Keratinocyte (primary cell): ENCODE measurements around the gene LDHAL6A. TPM values are rescaled to one million over a fixed set of nuclear protein-coding genes. Genes with fewer than 3 reads are reported as not detected.

Experiments used
- DNase-seq: peaks from one replicate; pipeline ENCODE4 v3.0.0-alpha.2; 2011; ENCODE audit warnings: low read depth, missing footprints, low spot score
- FAIRE-seq: peaks from 2 replicates; lab custom pipeline; 2011; peaks lifted over from hg19 to GRCh38; lab: Jason Lieb, UNC
- H2AFZ ChIP-seq: 2 replicates; pipeline ENCODE4 v1.6.0; 2012; ENCODE audit warnings: low read length, control low read depth, inconsistent platforms; ENCODE audit not compliant: control insufficient read depth
- H3K27ac ChIP-seq: 2 replicates; pipeline ENCODE4 v1.5.1; 2011; ENCODE audit warnings: low read length; ENCODE audit not compliant: control insufficient read depth, insufficient read depth
- H3K27me3 ChIP-seq: 3 replicates; pipeline ENCODE4 v1.6.0; 2011; ENCODE audit warnings: low read length; ENCODE audit not compliant: control insufficient read depth, insufficient read depth; ENCODE audit errors: extremely low read depth
- H3K36me3 ChIP-seq, 2 experiments: 2 replicates in 1 of 2; 3 replicates in 1 of 2; pipeline ENCODE4 v1.5.1; 2011; ENCODE audit warnings: low read length in 2 of 2, mild to moderate bottlenecking in 1 of 2; ENCODE audit not compliant: control insufficient read depth in 2 of 2, insufficient read depth in 2 of 2; ENCODE audit errors: extremely low read depth in 1 of 2
- H3K4me1 ChIP-seq: 3 replicates; pipeline ENCODE4 v1.5.1; 2011; ENCODE audit warnings: low read length; ENCODE audit not compliant: control insufficient read depth, insufficient read depth; ENCODE audit errors: extremely low read depth
- H3K4me2 ChIP-seq: 3 replicates; pipeline ENCODE4 v1.6.0; 2011; ENCODE audit warnings: low read depth, low read length; ENCODE audit not compliant: control insufficient read depth, insufficient read depth; ENCODE audit errors: extremely low read depth
- H3K4me3 ChIP-seq, 3 experiments: fragments of 200-600 bp in 1 of 3; sonication (generic) in 1 of 3; 2 replicates in 2 of 3; 3 replicates in 1 of 3; pipeline ENCODE4 v1.5.1; 2011 to 2016; ENCODE audit warnings: low read length in 3 of 3, mild to moderate bottlenecking in 3 of 3, control low read depth in 2 of 3, inconsistent platforms in 1 of 3, low read depth in 1 of 3, mixed read lengths in 1 of 3, mixed run types in 1 of 3, moderate library complexity in 1 of 3; ENCODE audit not compliant: control insufficient read depth in 2 of 3, insufficient read depth in 2 of 3; ENCODE audit errors: extremely low read depth in 1 of 3
- H3K79me2 ChIP-seq: 2 replicates; pipeline ENCODE4 v1.6.0; 2012; ENCODE audit warnings: low read length; ENCODE audit not compliant: control insufficient read depth, insufficient read depth
- H3K9ac ChIP-seq: 3 replicates; pipeline ENCODE4 v1.6.0; 2011; ENCODE audit warnings: low read length; ENCODE audit not compliant: control insufficient read depth, insufficient read depth; ENCODE audit errors: extremely low read depth
- H3K9me1 ChIP-seq: 3 replicates; pipeline ENCODE4 v1.6.0; 2011; ENCODE audit warnings: low read length; ENCODE audit not compliant: control insufficient read depth, insufficient read depth; ENCODE audit errors: extremely low read depth
- H3K9me3 ChIP-seq: 2 replicates; pipeline ENCODE4 v1.5.1; 2012; ENCODE audit warnings: low read depth, low read length; ENCODE audit not compliant: control insufficient read depth
- H4K20me1 ChIP-seq: 3 replicates; pipeline ENCODE4 v1.6.0; 2011; ENCODE audit warnings: low read length; ENCODE audit not compliant: control insufficient read depth, insufficient read depth; ENCODE audit errors: extremely low read depth
- EZH2 ChIP-seq: IDR thresholded peaks from one replicate; pipeline ENCODE4 v1.6.1; 2012; ENCODE audit warnings: inconsistent platforms, mild to moderate bottlenecking, low read length, moderate library complexity
- dilution Hi-C: fragments of 300-500 bp; cut with MboI; formaldehyde crosslinking; loops from one replicate; pipeline ENCODE4 v1.7.0; 2020; ENCODE audit warnings: low sequenced_read_pairs; ENCODE audit not compliant: extremely low pct_ligation_motif_present
- polyA plus RNA-seq, 5 experiments: library from polyadenylated mRNA; depleted of rRNA in 3 of 5; stranded (reverse) in 3 of 5; stranded (forward) in 1 of 5; unstranded in 1 of 5; fragments of >200 nt; gene quantifications; 1 replicate in 1 of 5; 2 replicates in 3 of 5; 3 replicates in 1 of 5; pipeline versions ENCODE4 v1.2.1 to v1.2.3, GENCODE V29; 2011 to 2012; ENCODE audit warnings: missing spikeins in 2 of 5, low read depth in 1 of 5, low replicate concordance in 1 of 5
- TF ChIP-seq, protein P1 (sequence below), 3 experiments: IDR thresholded peaks in 1 of 3; conservative IDR thresholded peaks in 1 of 3; optimal IDR thresholded peaks in 1 of 3; 2 replicates in 2 of 3; 3 replicates in 1 of 3; pipeline versions ENCODE3 to v1.5.1; 2011; ENCODE audit warnings: low read length in 3 of 3, mild to moderate bottlenecking in 3 of 3, moderate library complexity in 2 of 3, control low read depth in 1 of 3, inconsistent platforms in 1 of 3; ENCODE audit not compliant: insufficient read depth in 2 of 3; ENCODE audit errors: extremely low read depth in 1 of 3

LDHAL6A gene
- polyA plus RNA-seq, 1 donor (not counting 4 experiments of a cell fraction or from before 2014, with no cell fraction given): not detected

GRCh38 chr11:18491924-18492323, 36.3 kb downstream of the LDHAL6A start:
- H3K4me1 ChIP-seq: peaks cover 6% of the 10 kb centered on the region
- no peak overlapping the region for H3K27ac ChIP-seq
- no peak overlapping the region for H3K4me2 ChIP-seq

DNA sequence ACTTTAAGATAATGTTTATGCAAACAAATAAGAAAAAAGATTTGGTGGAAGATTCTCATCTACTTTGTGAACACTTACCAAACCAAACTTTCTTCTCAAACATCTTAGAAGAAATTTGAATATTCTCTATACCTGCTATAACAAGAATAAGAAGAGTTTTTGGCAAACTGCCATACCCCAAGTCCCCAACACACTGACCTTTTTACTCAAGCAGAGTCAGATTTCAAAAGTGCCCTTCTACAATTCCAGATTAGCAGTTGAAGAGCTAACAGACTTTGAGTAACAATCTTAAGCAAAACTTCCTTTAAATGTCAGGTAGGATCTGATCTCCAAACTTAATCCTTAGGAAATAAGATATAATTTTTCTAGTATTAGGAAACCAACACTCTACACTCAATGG, 37.2 kb downstream of the LDHAL6A start:
- TF ChIP-seq, protein P1, sequence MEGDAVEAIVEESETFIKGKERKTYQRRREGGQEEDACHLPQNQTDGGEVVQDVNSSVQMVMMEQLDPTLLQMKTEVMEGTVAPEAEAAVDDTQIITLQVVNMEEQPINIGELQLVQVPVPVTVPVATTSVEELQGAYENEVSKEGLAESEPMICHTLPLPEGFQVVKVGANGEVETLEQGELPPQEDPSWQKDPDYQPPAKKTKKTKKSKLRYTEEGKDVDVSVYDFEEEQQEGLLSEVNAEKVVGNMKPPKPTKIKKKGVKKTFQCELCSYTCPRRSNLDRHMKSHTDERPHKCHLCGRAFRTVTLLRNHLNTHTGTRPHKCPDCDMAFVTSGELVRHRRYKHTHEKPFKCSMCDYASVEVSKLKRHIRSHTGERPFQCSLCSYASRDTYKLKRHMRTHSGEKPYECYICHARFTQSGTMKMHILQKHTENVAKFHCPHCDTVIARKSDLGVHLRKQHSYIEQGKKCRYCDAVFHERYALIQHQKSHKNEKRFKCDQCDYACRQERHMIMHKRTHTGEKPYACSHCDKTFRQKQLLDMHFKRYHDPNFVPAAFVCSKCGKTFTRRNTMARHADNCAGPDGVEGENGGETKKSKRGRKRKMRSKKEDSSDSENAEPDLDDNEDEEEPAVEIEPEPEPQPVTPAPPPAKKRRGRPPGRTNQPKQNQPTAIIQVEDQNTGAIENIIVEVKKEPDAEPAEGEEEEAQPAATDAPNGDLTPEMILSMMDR (optimal IDR thresholded peaks at IDR 0.05 in 1 of 3, IDR thresholded peaks at IDR 0.05 in 1 of 3, conservative IDR thresholded peaks at IDR 0.05 in 1 of 3; ENCODE audit: extremely low read depth in 1 of 3, insufficient read depth in 2 of 3, low read length in 3 of 3): no peak
- no peak for TF ChIP-seq EZH2
- dilution Hi-C loops: no loop called here
- H3K9ac ChIP-seq: no peak overlapping the region
- no peak overlapping the region for H3K27ac ChIP-seq
- no peaks in the 10 kb centered on the region for H3K79me2 ChIP-seq
- H3K4me3 ChIP-seq: no peak overlapping the region
- H3K9me3 ChIP-seq: no peaks in the 10 kb centered on the region
- no peaks in the 10 kb centered on the region for H4K20me1 ChIP-seq
- H3K4me2 ChIP-seq: no peak overlapping the region
- peaks cover 0 to 10% of the 10 kb centered on the region in 2 experiments for H3K36me3 ChIP-seq
- DNase-seq: no peak
- no peak for FAIRE-seq
- H3K9me1 ChIP-seq: no peaks in the 10 kb centered on the region
- H3K27me3 ChIP-seq: no peaks in the 10 kb centered on the region
- H2AFZ ChIP-seq: no peak overlapping the region
- H3K4me1 ChIP-seq: peaks cover 6% of the 10 kb centered on the region

More at GRCh38 chr11:18491924-18492323, 36.3 kb downstream of the LDHAL6A start:
- no peak for FAIRE-seq
- Histone ChIP-seq H3K9me3 (no peaks in the 10 kb centered on the region), H3K79me2 (no peaks in the 10 kb centered on the region), H3K36me3 (peaks cover 0 to 10% of the 10 kb centered on the region in 2 experiments), H3K27me3 (no peaks in the 10 kb centered on the region), H4K20me1 (no peaks in the 10 kb centered on the region), H2AFZ (no peak overlapping the region), H3K4me3 (no peak overlapping the region), H3K9ac (no peak overlapping the region), H3K9me1 (no peaks in the 10 kb centered on the region)
- no peak for DNase-seq
- dilution Hi-C loops: no loop called here
- TF ChIP-seq, protein P1 (optimal IDR thresholded peaks at IDR 0.05 in 1 of 3, IDR thresholded peaks at IDR 0.05 in 1 of 3, conservative IDR thresholded peaks at IDR 0.05 in 1 of 3; ENCODE audit: extremely low read depth in 1 of 3, insufficient read depth in 2 of 3, low read length in 3 of 3): no peak
